GM10248 (cell line): ENCODE results near the gene MAN2A2.

Experiments
- CTCF ChIA-PET: fragments of 300-600 bp; sonication (Branson Sonifier 250); formaldehyde crosslinking; extraction: SDS; loops from one replicate; lab custom pipeline; 2021; ENCODE audit warnings: antibody characterized with exemption; lab: Yijun Ruan, JAX
- POLR2A ChIA-PET: fragments of 350-650 bp; sonication (Branson Sonifier 250); formaldehyde crosslinking; extraction: SDS; loops from one replicate; lab custom pipeline; 2020; ENCODE audit warnings: antibody characterized with exemption; lab: Yijun Ruan, JAX
- DNase-seq: peaks from one replicate; pipeline ENCODE4 v3.0.0; 2012; ENCODE audit errors: extremely low spot score
- TF ChIP-seq, protein P1 (sequence below): IDR thresholded peaks from 2 replicates; pipeline ENCODE4 v1.5.1; 2012; ENCODE audit warnings: mild to moderate bottlenecking, low read depth; ENCODE audit errors: extremely low read depth, missing control alignments, control extremely low read depth

The MAN2A2 gene

DNA sequence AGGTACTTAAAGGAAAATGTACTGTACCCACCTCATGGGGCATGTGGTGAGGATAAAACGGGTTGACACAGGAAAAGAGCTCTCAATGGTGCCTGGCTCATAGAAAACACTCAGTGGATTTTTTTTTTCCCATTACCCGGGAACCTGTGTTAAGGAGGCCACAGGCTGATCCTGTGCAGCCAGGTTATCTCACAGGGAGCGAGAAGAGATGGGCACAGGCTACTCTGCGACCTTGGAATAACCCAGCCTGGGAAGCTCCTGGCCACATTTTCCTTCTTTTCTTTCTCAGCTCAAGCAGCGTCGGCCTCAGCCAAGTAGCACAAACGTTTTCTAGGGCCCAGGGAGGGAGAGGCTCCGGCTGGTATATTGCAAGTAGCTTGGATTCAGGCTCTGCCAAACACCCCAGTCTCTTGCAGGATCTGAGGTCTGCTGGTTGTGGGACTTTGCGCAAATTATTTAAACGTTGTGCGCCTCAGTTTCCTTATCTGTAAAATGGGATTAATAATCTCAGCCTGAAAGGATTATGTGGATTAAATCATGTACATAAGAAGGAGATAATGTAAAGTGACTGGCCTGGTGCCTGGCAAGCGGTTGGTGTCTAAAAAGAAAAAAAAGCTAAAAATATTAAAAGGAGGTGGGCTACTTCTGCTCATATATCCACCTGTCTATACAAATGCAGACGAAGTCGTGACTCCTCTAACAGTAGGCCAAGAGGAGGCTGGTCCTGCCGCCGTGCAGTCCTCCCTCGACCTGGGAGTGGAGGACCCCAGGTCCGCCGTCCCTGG is 32.6 kb upstream of the MAN2A2 start:
- POLR2A ChIA-PET: no interaction called here
- DNase-seq: no peak
- CTCF ChIA-PET: interaction anchor here (0.8 to 2.8 kb wide), 4 partner anchors 12 to 63 kb away, joined by 3 to 14 read pairs (median 4); partner anchors contain the start of gene FES
- TF ChIP-seq, protein P1, sequence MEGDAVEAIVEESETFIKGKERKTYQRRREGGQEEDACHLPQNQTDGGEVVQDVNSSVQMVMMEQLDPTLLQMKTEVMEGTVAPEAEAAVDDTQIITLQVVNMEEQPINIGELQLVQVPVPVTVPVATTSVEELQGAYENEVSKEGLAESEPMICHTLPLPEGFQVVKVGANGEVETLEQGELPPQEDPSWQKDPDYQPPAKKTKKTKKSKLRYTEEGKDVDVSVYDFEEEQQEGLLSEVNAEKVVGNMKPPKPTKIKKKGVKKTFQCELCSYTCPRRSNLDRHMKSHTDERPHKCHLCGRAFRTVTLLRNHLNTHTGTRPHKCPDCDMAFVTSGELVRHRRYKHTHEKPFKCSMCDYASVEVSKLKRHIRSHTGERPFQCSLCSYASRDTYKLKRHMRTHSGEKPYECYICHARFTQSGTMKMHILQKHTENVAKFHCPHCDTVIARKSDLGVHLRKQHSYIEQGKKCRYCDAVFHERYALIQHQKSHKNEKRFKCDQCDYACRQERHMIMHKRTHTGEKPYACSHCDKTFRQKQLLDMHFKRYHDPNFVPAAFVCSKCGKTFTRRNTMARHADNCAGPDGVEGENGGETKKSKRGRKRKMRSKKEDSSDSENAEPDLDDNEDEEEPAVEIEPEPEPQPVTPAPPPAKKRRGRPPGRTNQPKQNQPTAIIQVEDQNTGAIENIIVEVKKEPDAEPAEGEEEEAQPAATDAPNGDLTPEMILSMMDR: no peak

DNA sequence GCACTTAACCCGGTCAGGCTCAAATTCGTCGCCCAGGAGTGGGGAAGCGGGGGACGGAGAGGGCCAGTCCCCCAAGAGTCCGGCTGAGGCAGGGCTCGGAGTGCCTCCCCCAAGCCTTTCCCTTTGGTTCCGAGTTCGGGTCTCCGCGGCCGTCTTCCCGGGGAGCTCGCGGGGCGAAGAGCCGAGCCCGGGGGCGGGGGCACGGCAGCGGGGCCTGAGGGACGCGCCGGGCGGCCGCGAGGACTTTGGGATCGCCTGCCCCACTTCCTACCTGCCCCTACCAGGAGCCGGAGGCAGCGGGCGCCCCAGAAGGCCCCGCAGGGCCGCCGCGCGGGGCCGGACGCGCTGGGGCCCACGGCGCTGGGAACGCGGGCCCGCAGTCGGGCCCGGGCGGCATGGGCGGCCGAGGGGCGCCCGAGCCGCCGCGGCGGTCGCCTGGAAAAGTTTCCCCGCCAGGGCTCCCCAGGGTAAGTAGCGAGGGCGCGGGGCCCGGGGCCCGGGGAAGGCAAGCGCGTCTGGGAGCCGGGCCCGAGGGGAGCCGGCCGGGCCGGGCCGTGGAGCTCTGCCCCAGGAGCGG is 31.9 kb upstream of the MAN2A2 start:
- TF ChIP-seq, protein P1: no peak
- CTCF ChIA-PET: interaction anchor here (0.8 to 2.8 kb wide), 3 partner anchors 15 to 62 kb away, joined by 3 to 14 read pairs (median 4); partner anchors contain the start of gene FES
- DNase-seq: peak; percentile 39
- POLR2A ChIA-PET: interaction anchor here (0.5 kb wide), 1 partner anchor 167 kb away, joined by 4 read pairs; no protein-coding TSS in a partner anchor

DNA sequence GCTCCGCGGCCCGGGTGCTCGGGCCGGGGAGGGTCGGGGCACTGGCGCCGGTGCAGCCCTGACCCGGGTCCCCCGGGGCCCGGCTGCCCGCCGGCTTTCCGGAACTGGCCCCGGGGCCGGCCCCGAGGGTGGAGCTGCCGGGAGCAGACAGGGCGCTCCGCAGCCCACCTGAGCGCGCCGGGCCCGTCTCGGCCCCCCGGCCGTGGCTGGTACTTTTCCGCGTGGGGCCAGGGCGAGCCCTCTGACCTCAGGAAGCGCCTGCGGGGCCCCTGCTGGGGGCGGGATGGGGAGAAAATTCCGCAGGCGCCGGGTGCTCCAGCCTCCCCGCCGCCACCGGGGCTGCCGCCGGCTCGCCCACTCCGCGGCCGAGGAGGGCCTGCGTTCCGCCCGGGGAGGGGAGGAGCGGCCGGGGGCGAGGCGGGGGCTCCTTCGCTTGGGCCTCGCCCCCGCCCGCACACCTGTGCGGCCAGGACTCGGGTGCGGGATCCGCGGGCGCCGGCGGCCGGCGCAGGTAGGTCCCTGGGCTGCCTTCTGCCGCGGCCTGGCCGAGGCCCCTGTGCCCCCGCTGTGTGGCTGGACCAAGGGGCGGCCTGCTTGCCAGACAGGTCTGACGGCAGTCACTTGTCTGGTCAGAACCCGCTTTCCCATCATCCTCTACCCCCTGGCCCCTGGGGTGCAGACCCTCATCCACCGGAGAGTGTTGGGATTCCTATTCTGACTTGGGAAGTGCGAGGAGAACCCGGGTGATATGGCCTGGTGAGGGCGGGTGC is 31.2 kb upstream of the MAN2A2 start:
- CTCF ChIA-PET: interaction anchor here (2.8 kb wide), 1 partner anchor 14 kb away, joined by 14 read pairs; the partner anchor contains the start of gene FES

DNA sequence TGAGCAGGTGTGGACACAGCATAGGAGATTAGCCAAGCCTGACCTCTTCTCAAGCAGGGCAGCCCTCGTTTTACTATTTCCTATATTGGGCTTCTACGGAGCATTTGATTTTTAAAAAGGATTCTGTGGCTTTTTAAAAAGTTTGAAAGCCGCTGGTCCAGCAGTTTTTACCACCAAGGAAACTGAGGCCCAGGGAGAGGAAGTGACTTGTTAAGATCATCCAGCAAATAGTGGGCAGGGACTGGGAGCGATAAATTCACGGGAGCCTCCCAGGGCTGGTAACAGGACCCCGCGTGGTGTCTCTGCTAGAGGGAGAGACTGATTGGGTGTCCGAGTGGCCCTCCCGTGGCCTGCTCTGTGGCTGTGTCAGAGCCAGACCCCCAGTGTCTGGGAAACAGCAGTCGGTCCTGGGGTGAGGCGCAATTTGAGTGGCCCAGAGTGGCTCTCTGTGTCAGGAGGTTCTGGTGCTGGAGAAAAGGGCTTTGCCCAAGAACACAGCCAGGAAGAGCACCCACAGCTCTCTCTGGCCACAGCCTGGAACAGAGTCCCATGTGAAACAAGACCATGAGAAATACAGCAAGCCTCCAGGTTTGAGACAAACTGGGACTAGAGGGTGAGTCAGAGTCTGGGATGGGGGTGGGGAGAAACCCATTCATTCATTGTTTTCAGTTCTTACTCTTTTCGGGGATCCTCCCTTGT is 30.5 kb upstream of the MAN2A2 start:
- ChIA-PET CTCF (interaction anchor here (1.4 to 1.9 kb wide), 2 partner anchors 13 to 225 kb away, joined by 3 to 12 read pairs; no protein-coding TSS in a partner anchor), POLR2A (no interaction called here)
- DNase-seq: peak; percentile 70
- TF ChIP-seq, protein P1: no peak

More for the DNA sequence above, 31.2 kb upstream of the MAN2A2 start:
- POLR2A ChIA-PET: interaction anchor here (0.5 kb wide), 1 partner anchor 168 kb away, joined by 4 read pairs; no protein-coding TSS in a partner anchor
- TF ChIP-seq, protein P1: no peak
- peak; percentile 41 for DNase-seq

DNA sequence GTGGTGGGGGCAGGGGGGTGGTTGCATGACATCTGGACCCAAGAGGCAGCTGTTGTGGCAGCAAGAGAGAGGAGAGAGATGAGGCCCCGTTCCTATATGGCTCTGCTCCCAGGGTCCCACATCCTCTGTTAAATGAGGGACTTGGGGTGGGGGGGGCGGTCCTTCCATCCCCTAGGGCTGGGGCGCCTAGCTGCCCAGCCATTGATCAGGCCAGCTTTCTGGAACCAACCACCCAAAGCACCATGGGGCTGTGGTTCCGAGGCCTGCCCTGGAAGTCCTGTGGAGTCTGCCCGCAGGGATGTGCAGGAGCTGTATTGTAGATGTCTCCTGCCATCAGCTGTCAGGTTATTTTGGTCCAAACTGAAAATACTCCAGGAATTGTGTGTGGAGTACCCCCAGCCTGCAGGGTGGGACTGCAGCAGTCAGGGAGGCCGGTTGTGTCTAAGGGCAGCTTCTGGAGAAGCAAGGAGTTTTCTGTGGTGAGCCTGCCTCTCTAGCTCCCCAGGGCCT is 29.6 kb upstream of the MAN2A2 start:
- ChIA-PET POLR2A (no interaction called here), CTCF (interaction anchor here (1.4 to 1.9 kb wide), 3 partner anchors 12 to 226 kb away, joined by 3 to 12 read pairs (median 4); no protein-coding TSS in a partner anchor)
- TF ChIP-seq, protein P1: no peak

More for the DNA sequence above, 29.6 kb upstream of the MAN2A2 start:
- DNase-seq: no peak
